HG02759 (cell line): ENCODE measurements around the gene DHX32.
"Not testable (repeated sequence)": the region's sequence is repeated elsewhere in the genome, so short reads cannot be mapped to it uniquely, and the experiment has no call there.

ENCODE experiments used
- ATAC-seq: cut with Tn5 transposase; IDR thresholded peaks from one replicate; pipeline ENCODE4 v1.9.1; 2021; ENCODE audit warnings: mild to moderate bottlenecking, moderate library complexity; ENCODE audit not compliant: unreplicated experiment

The DHX32 gene

GRCh38 chr10:125881192-125881591 lies at the start of gene DHX32:
DHX32 (minus strand) TSS chr10:125881292; CDS start chr10:125880824, 468 bp downstream.
- ATAC-seq, result no peak

- no peak for ATAC-seq
Observed at GRCh38 chr10:125929618-125930017, 48.5 kb upstream of the DHX32 start.

- ATAC-seq, result no peak
Observed at GRCh38 chr10:125928928-125929585, 48.0 kb upstream of the DHX32 start.

- not testable (repeated sequence) for ATAC-seq
Observed at GRCh38 chr10:125927265-125927664, 46.2 kb upstream of the DHX32 start.

- no peak for ATAC-seq
Observed at GRCh38 chr10:125926247-125926646, 45.2 kb upstream of the DHX32 start.

GRCh38 chr10:125925262-125925834 lies 44.3 kb upstream of the DHX32 start:
- no peak for ATAC-seq

- ATAC-seq, result not testable (repeated sequence)
Observed at GRCh38 chr10:125921643-125922306, 40.7 kb upstream of the DHX32 start.

- ATAC-seq, result not testable (repeated sequence)
Observed at GRCh38 chr10:125917704-125918361, 36.7 kb upstream of the DHX32 start.

GRCh38 chr10:125916977-125917376 lies 35.9 kb upstream of the DHX32 start:
- no peak for ATAC-seq

GRCh38 chr10:125913277-125913676 lies 32.2 kb upstream of the DHX32 start:
- ATAC-seq, result not testable (repeated sequence)

GRCh38 chr10:125911990-125912389 lies 30.9 kb upstream of the DHX32 start:
- ATAC-seq, result no peak

- ATAC-seq, result no peak
Observed at GRCh38 chr10:125911145-125911544, 30.1 kb upstream of the DHX32 start.

- ATAC-seq, result not testable (repeated sequence)
Observed at GRCh38 chr10:125909491-125909890, 28.4 kb upstream of the DHX32 start.

- not testable (repeated sequence) for ATAC-seq
Observed at GRCh38 chr10:125908813-125909212, 27.7 kb upstream of the DHX32 start.

GRCh38 chr10:125907598-125907997 lies 26.5 kb upstream of the DHX32 start:
- not testable (repeated sequence) for ATAC-seq

- not testable (repeated sequence) for ATAC-seq
Observed at GRCh38 chr10:125905069-125905994, 24.2 kb upstream of the DHX32 start.

- not testable (repeated sequence) for ATAC-seq
Observed at GRCh38 chr10:125903135-125903640, 22.1 kb upstream of the DHX32 start.

GRCh38 chr10:125900963-125901362 lies 19.9 kb upstream of the DHX32 start:
- not testable (repeated sequence) for ATAC-seq

GRCh38 chr10:125897317-125897716 lies 16.2 kb upstream of the DHX32 start:
- not testable (repeated sequence) for ATAC-seq
